ENCODE measurements around the gene SLC25A41.

- no peak for TF ChIP-seq POLR2A (IDR thresholded peaks at IDR 0.05)
- no peak for TF ChIP-seq CTCF (IDR thresholded peaks at IDR 0.05)
Measured at GRCh38 chr19:6413291-6413690, 20.3 kb downstream of the SLC25A41 start.

All from prostate gland (tissue), 2 donors.